Lung microvascular endothelial cell (primary cell): ENCODE data around the gene DDX39B. TPM values are rescaled to one million over a fixed set of nuclear protein-coding genes. Genes with fewer than 3 reads are reported as not detected.

Source experiments
- DNase-seq, 2 donors: peaks; one replicate each; pipeline versions ENCODE4 v3.0.0 to v3.0.0-alpha.2; 2010; ENCODE audit warnings: low read depth in 2 of 2
- total RNA-seq: library from RNA; depleted of rRNA; stranded (reverse); fragments of >200 nt; gene quantifications from 2 replicates; pipeline ENCODE4 v1.2.1, GENCODE V29; 2014

The DDX39B gene
- total RNA-seq, 1 donor from 2014 or later = 180 TPM

- no peak for DNase-seq
These were observed 34.3 kb upstream of the DDX39B start for GRCh38 chr6:31575952-31576685.

GRCh38 chr6:31575335-31575901 lies 33.6 kb upstream of the DDX39B start, which contains the start of gene TNF:
TNF (plus strand) TSS chr6:31575565; CDS start chr6:31575742, 177 bp downstream.
- DNase-seq = no peak

GRCh38 chr6:31574106-31575061 lies 32.6 kb upstream of the DDX39B start:
- no peak for DNase-seq

GRCh38 chr6:31573239-31574105 lies 31.7 kb upstream of the DDX39B start:
- DNase-seq = no peak

- no peak for DNase-seq
These were observed 30.5 kb upstream of the DDX39B start, which contains the start of gene LTA for GRCh38 chr6:31572041-31572911. LTA (plus strand) TSS chr6:31572289; CDS start chr6:31572743, 454 bp downstream.

GRCh38 chr6:31569861-31570536 lies 28.2 kb upstream of the DDX39B start:
- no peak for DNase-seq

- no peak for DNase-seq
These were observed 26.7 kb upstream of the DDX39B start for GRCh38 chr6:31568537-31568961.

- DNase-seq = no peak
These were observed 25.9 kb upstream of the DDX39B start for GRCh38 chr6:31567531-31568370.

GRCh38 chr6:31560697-31561058 lies 18.9 kb upstream of the DDX39B start:
- DNase-seq = no peak

- peak; percentile 97 to 99 for DNase-seq
These were observed 18.3 kb upstream of the DDX39B start for GRCh38 chr6:31559958-31560696.

- DNase-seq = no peak
These were observed 17.8 kb upstream of the DDX39B start for GRCh38 chr6:31559606-31559957.

GRCh38 chr6:31558631-31559500 lies 17.1 kb upstream of the DDX39B start:
- DNase-seq = peak; percentile 40 to 60

- no peak for DNase-seq
These were observed 16.5 kb upstream of the DDX39B start for GRCh38 chr6:31558318-31558625.

GRCh38 chr6:31557443-31558317 lies 15.9 kb upstream of the DDX39B start:
- DNase-seq = peak in 1 of 2 donors; percentile 64

GRCh38 chr6:31556307-31556706 lies 14.5 kb upstream of the DDX39B start:
- no peak for DNase-seq

- peak; percentile 79 to 87 for DNase-seq
These were observed 9.6 kb upstream of the DDX39B start for GRCh38 chr6:31551371-31551770.
